K562 (cell line): ENCODE results near the gene TTC31. TPM values are rescaled to one million over a fixed set of nuclear protein-coding genes. Genes with fewer than 3 reads are reported as not detected.

Experiments used
- CXXC5 ChIP-seq: fragments of 250-450 bp; sonication (Bioruptor Pico); IDR thresholded peaks from 2 replicates; pipeline ENCODE4 v1.8.0; 2022; ENCODE audit warnings: inconsistent platforms, mild to moderate bottlenecking, moderate library complexity
- DIDO1 ChIP-seq: fragments of 450-650 bp; IDR thresholded peaks from 2 replicates; pipeline ENCODE4 v1.6.1; 2016; ENCODE audit warnings: low read depth, missing biosample characterization, missing genetic modification characterization
- ELF1 ChIP-seq: fragments of 200-800 bp; sonication (Bioruptor generic); IDR thresholded peaks from 2 replicates; pipeline ENCODE4 v1.6.1; 2016; ENCODE audit warnings: missing genetic modification characterization, missing compliant biosample characterization
- ESRRA ChIP-seq: fragments of 450-650 bp; IDR thresholded peaks from 2 replicates; pipeline ENCODE4 v1.6.1; 2014; ENCODE audit warnings: low read depth, mild to moderate bottlenecking, moderate library complexity, borderline replicate concordance
- JUND ChIP-seq, 2 experiments: IDR thresholded peaks; 2 replicates in 1 of 2; 3 replicates in 1 of 2; pipeline ENCODE4 v1.6.1; 2011; ENCODE audit warnings: borderline replicate concordance in 2 of 2, low read depth in 2 of 2, low read length in 2 of 2, improper control_type of control experiment in 1 of 2, missing biosample characterization in 1 of 2, missing genetic modification characterization in 1 of 2, missing genetic modification reagents in 1 of 2
- KLF13 ChIP-seq: fragments of 450-650 bp; IDR thresholded peaks from 2 replicates; pipeline ENCODE4 v1.6.1; 2016; ENCODE audit warnings: missing genetic modification characterization, low read depth, mild to moderate bottlenecking, missing compliant biosample characterization, moderate library complexity, borderline replicate concordance
- MAZ ChIP-seq, 2 experiments: fragments of 450-650 bp in 1 of 2; sonication (generic) in 1 of 2; formaldehyde crosslinking; IDR thresholded peaks in 1 of 2; conservative IDR thresholded peaks in 1 of 2; 2 replicates each; pipeline versions ENCODE4 v1.4.0 to v1.5.0; 2020; ENCODE audit warnings: mild to moderate bottlenecking in 1 of 2, missing genetic modification reagents in 1 of 2
- OTX1 ChIP-seq: fragments of 450-650 bp; formaldehyde crosslinking; IDR thresholded peaks from 2 replicates; pipeline ENCODE4 v1.4.0; 2022; ENCODE audit warnings: mild to moderate bottlenecking
- TRIM25 ChIP-seq: fragments of 450-650 bp; IDR thresholded peaks from 2 replicates; pipeline ENCODE4 v1.7.0; 2016; ENCODE audit warnings: borderline replicate concordance
- XRCC3 ChIP-seq: fragments of 450-650 bp; IDR thresholded peaks from 2 replicates; pipeline ENCODE4 v1.6.1; 2017; ENCODE audit warnings: mild to moderate bottlenecking, moderate library complexity
- ZBTB40 ChIP-seq, 2 experiments: fragments of 450-650 bp in 1 of 2; sonication (generic) in 1 of 2; formaldehyde crosslinking in 1 of 2; IDR thresholded peaks; 2 replicates each; pipeline versions ENCODE4 v1.7.1 to v1.9.0; 2016 to 2022; ENCODE audit warnings: inconsistent platforms in 1 of 2, mild to moderate bottlenecking in 1 of 2, missing genetic modification reagents in 1 of 2
- ZNF280A ChIP-seq: fragments of 450-650 bp; IDR thresholded peaks from 2 replicates; pipeline ENCODE4 v1.6.1; 2018; ENCODE audit warnings: mild to moderate bottlenecking, low read depth; ENCODE audit not compliant: partially characterized antibody
- polyA plus RNA-seq, 8 experiments: library from polyadenylated mRNA; depleted of rRNA in 4 of 8; stranded (reverse) in 5 of 8; unstranded in 3 of 8; fragments of >200 nt; fragmentation: Nextera tagmentation in 2 of 8; fragmentation: Illumina TruSeq in 1 of 8; extraction: Ambion mirVana in 2 of 8; extraction: Trizol in 1 of 8; gene quantifications; 2 replicates each; pipeline versions ENCODE4 v1.2.1 to v1.2.3, GENCODE V29; 2011 to 2014; ENCODE audit warnings: inconsistent platforms in 1 of 8, missing spikeins in 1 of 8
- total RNA-seq, 7 experiments: library from RNA; depleted of rRNA in 6 of 7; stranded (reverse); fragments of >200 nt in 6 of 7; fragmentation: Illumina TruSeq in 2 of 7; extraction: Trizol in 2 of 7; gene quantifications; 2 replicates each; pipeline versions ENCODE4 v1.2.1 to v1.2.3, GENCODE V29; 2011 to 2021; ENCODE audit warnings: low replicate concordance in 1 of 7

TTC31 gene
- total and polyA plus RNA-seq, 9 of the 15 experiments (the other 6 are each of a cell fraction or from before 2014, with no cell fraction given), result 4.7 to 30.5 (median 15.9) TPM

GRCh38 chr2:74454654-74455511 is 28.0 kb upstream of the TTC31 start, which contains the start of gene INO80B (continued):
- TF ChIP-seq ZBTB40 (IDR thresholded peaks at IDR 0.05) (peak; percentile 100), ZBTB40 (CRISPR knock-in tag; IDR thresholded peaks at IDR 0.05) (no peak), ELF1 (tag) (peak; percentile 99), MAZ (CRISPR knock-in tag; conservative IDR thresholded peaks at IDR 0.05 in 1 of 2, IDR thresholded peaks at IDR 0.05 in 1 of 2) (peak; percentile 81 to 93), XRCC3 (no peak), ESRRA (peak; percentile 73; the same call in 1 of the 2 replicates), TRIM25 (no peak), OTX1 (CRISPR knock-in tag) (0 out of 2 replicates have a peak, but pooled peaks have one; percentile 51), JUND (IDR thresholded peaks at IDR 0.05; ENCODE audit: borderline replicate concordance, low read depth, low read length) (peak; percentile 73), JUND (tag; IDR thresholded peaks at IDR 0.05; ENCODE audit: borderline replicate concordance, low read depth, low read length) (peak; percentile 74; the same call in 2 of the 3 replicates), DIDO1 (tag) (peak; percentile 95), ZNF280A (no peak), KLF13 (tag) (peak; percentile 100), CXXC5 (CRISPR knock-in tag) (peak; percentile 87)
